AG04450 (cell line): ENCODE measurements around the gene HOXB1. TPM values are rescaled to one million over a fixed set of nuclear protein-coding genes. Genes with fewer than 3 reads are reported as not detected.

Experiments used
- CTCF ChIA-PET: fragments of 300-600, 350-600 bp; formaldehyde crosslinking; extraction: SDS; loops from one replicate; lab custom pipeline; 2022; ENCODE audit warnings: antibody characterized with exemption, inconsistent platforms; lab: Charles Lee
- POLR2A ChIA-PET: fragments of 350-600 bp; formaldehyde crosslinking; extraction: SDS; loops from one replicate; lab custom pipeline; 2021; ENCODE audit warnings: antibody characterized with exemption, inconsistent platforms; lab: Yijun Ruan, JAX
- DNase-seq: peaks from one replicate; pipeline ENCODE4 v3.0.0-alpha.2; 2011; ENCODE audit warnings: low read depth, low spot score
- H3K27ac ChIP-seq: one replicate; pipeline ENCODE4 v1.5.1; 2012; ENCODE audit warnings: low read depth, low read length, control low read depth
- H3K27me3 ChIP-seq: one replicate; pipeline ENCODE4 v1.6.0; 2012; ENCODE audit warnings: low read length; ENCODE audit not compliant: control insufficient read depth, insufficient read depth
- H3K4me3 ChIP-seq: 2 replicates; pipeline ENCODE4 v1.5.1; 2011; ENCODE audit warnings: mild to moderate bottlenecking, low read depth, low read length, control low read depth
- H3K9me3 ChIP-seq: 2 replicates; pipeline ENCODE4 v1.5.1; 2012; ENCODE audit warnings: low read length; ENCODE audit not compliant: control insufficient read depth, insufficient read depth
- CTCF ChIP-seq: IDR thresholded peaks from 2 replicates; pipeline ENCODE4 v1.5.1; 2011; ENCODE audit warnings: low read depth, low read length, control low read depth, inconsistent platforms
- polyA plus RNA-seq: library from polyadenylated mRNA; depleted of rRNA; stranded (reverse); fragments of >200 nt; gene quantifications from 2 replicates; pipeline ENCODE4 v1.2.3, GENCODE V29; 2011

The HOXB1 gene
- polyA plus RNA-seq, 1 experiment: not detected

GRCh38 chr17:48562934-48563333, 32.1 kb upstream of the HOXB1 start:
- ChIA-PET POLR2A (interaction anchor here (0.6 to 1.3 kb wide), 3 partner anchors 16 to 26 kb away, joined by 3 to 4 read pairs (median 4); no protein-coding TSS in a partner anchor), CTCF (no interaction called here)
- peak overlapping the region; percentile 77 for H3K27ac ChIP-seq

GRCh38 chr17:48561884-48562810, 31.3 kb upstream of the HOXB1 start:
- no peak for DNase-seq
- TF ChIP-seq CTCF: peak; percentile 60
- CTCF ChIA-PET: no interaction called here
- H3K27me3 ChIP-seq: no peaks in the 10 kb centered on the region
- H3K4me3 ChIP-seq: peak overlapping the region; percentile 65
- no peaks in the 10 kb centered on the region for H3K9me3 ChIP-seq
- H3K27ac ChIP-seq: peak overlapping the region; percentile 77
- POLR2A ChIA-PET: interaction anchor here (0.6 to 1.6 kb wide), 5 partner anchors 10 to 31 kb away, joined by 3 to 6 read pairs (median 5); no protein-coding TSS in a partner anchor

More at GRCh38 chr17:48562934-48563333, 32.1 kb upstream of the HOXB1 start:
- no peak for TF ChIP-seq CTCF
- H3K27me3 ChIP-seq: no peaks in the 10 kb centered on the region
- DNase-seq: no peak
- no peaks in the 10 kb centered on the region for H3K9me3 ChIP-seq
- peak overlapping the region; percentile 65 for H3K4me3 ChIP-seq

- no peaks in the 10 kb centered on the region for H3K27me3 ChIP-seq
- CTCF ChIA-PET: interaction anchor here (0.6 to 1.3 kb wide), 6 partner anchors 10 to 224 kb away, joined by 3 to 6 read pairs (median 4); partner anchors contain the start of gene HOXB5
- TF ChIP-seq CTCF: no peak
- peak overlapping the region; percentile 88 for H3K27ac ChIP-seq
- POLR2A ChIA-PET: interaction anchor here (0.8 to 1.6 kb wide), 5 partner anchors 8 to 21 kb away, joined by 3 to 9 read pairs (median 4); no protein-coding TSS in a partner anchor
- H3K9me3 ChIP-seq: no peaks in the 10 kb centered on the region
- DNase-seq: no peak
- H3K4me3 ChIP-seq: peak overlapping the region; percentile 54
Observed at GRCh38 chr17:48559840-48560817, 29.3 kb upstream of the HOXB1 start.

- Histone ChIP-seq H3K27me3 (no peaks in the 10 kb centered on the region), H3K27ac (peak overlapping the region; percentile 88), H3K9me3 (no peaks in the 10 kb centered on the region; the same call in 1 of the 2 replicates), H3K4me3 (peak overlapping the region; percentile 54)
- POLR2A ChIA-PET: interaction anchor here (0.8 to 1.2 kb wide), 3 partner anchors 9 to 21 kb away, joined by 3 to 9 read pairs (median 3); no protein-coding TSS in a partner anchor
- TF ChIP-seq CTCF: no peak
- CTCF ChIA-PET: interaction anchor here (0.5 to 1.3 kb wide), 7 partner anchors 11 to 223 kb away, joined by 3 to 6 read pairs (median 3); partner anchors contain the start of gene HOXB5
- no peak for DNase-seq
Observed at GRCh38 chr17:48559122-48559839, 28.5 kb upstream of the HOXB1 start.
